ENCODE measurements around the gene TMEM134.

Gene TMEM134

GRCh38 chr11:67413266-67413849 is 55.7 kb downstream of the TMEM134 start:
- DNase-seq, result no peak
- Histone ChIP-seq H3K27me3 (peaks cover 0 to 44% of the 10 kb centered on the region in 2 donors), H3K36me3 (no peaks in the 10 kb centered on the region), H3K4me1 (peaks cover 5 to 48% (median 31%) of the 10 kb centered on the region in 4 donors), H3K27ac (no peak overlapping the region), H3K4me3 (no peak overlapping the region), H3K9me3 (no peaks in the 10 kb centered on the region)
- intact Hi-C loops (cut with DNase I; ENCODE audit: low total_unique reads), result no loop called here
- TF ChIP-seq CTCF (IDR thresholded peaks at IDR 0.05), result no peak

- intact Hi-C loops (cut with DNase I; ENCODE audit: low total_unique reads), result no loop called here
These were observed 56.4 kb downstream of the TMEM134 start for GRCh38 chr11:67412495-67413179.

GRCh38 chr11:67411785-67412152 is 57.3 kb downstream of the TMEM134 start:
- TF ChIP-seq CTCF (IDR thresholded peaks at IDR 0.05), result no peak
- Histone ChIP-seq H3K36me3 (no peaks in the 10 kb centered on the region), H3K9me3 (no peaks in the 10 kb centered on the region), H3K27ac (no peak overlapping the region), H3K4me3 (no peak overlapping the region), H3K27me3 (peaks cover 0 to 60% of the 10 kb centered on the region in 2 donors), H3K4me1 (peaks cover 0 to 32% (median 15%) of the 10 kb centered on the region in 4 donors)
- intact Hi-C loops (cut with DNase I; ENCODE audit: low total_unique reads), result no loop called here
- DNase-seq, result no peak

More at GRCh38 chr11:67412495-67413179, 56.4 kb downstream of the TMEM134 start:
- H3K4me3 ChIP-seq, result no peak overlapping the region
- H3K27me3 ChIP-seq, result peaks cover 0 to 51% of the 10 kb centered on the region in 2 donors
- no peak for TF ChIP-seq CTCF (IDR thresholded peaks at IDR 0.05)
- H3K4me1 ChIP-seq, result peaks cover 5 to 40% (median 24%) of the 10 kb centered on the region in 4 donors
- no peaks in the 10 kb centered on the region for H3K9me3 ChIP-seq
- no peaks in the 10 kb centered on the region for H3K36me3 ChIP-seq
- H3K27ac ChIP-seq, result no peak overlapping the region
- no peak for DNase-seq

Data from tibial artery (tissue), 4 donors.